ENCODE results near the gene PGGT1B.

The PGGT1B gene

DNA sequence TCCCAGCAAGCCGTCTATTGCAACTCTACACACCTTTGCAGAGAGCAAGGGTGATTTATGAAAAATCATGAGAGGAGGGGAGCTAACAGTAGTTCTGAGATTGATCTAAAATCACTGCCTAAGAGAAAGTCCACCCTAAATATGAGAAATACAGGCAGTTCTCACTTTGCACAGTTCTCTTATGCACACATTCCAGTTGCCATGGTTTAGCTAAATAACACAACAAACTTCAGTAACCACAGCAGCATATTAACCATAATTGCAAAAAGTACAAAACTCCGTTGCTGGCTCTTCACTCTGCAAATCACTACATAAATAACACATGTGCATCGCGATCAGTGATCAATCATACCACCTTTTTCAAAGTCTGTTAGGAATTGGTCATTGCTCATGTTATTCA, 31.1 kb downstream of the PGGT1B start:
- TF ChIP-seq GATA3 (IDR thresholded peaks at IDR 0.05; ENCODE audit: low read depth, low read length), result no peak

GRCh38 chr5:115229606-115230005, 33.1 kb downstream of the PGGT1B start:
- TF ChIP-seq GATA2 (IDR thresholded peaks at IDR 0.05; ENCODE audit: low read depth, low read length) (no peak), GATA3 (IDR thresholded peaks at IDR 0.05; ENCODE audit: low read depth, low read length) (no peak)

DNA sequence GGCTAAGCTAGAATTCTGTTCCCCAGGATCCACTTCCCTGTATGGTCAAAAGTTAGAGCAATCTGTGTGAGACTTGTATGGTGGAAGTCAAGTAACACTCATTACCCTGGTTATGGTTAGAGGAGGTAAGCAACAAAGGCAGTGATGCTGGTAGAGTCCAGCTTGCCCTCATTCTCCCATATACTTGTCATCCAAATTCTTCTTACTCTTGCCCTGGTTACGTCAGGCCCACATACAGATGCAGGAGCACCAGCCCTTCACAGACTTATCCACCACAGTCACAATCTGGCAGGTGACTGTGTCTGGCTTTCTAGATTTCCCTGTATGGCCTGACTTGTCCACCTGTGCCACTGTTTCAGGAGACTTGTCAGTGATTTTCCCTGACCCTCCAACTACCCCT, 35.4 kb downstream of the PGGT1B start:
- no peak for TF ChIP-seq GATA2 (IDR thresholded peaks at IDR 0.05; ENCODE audit: low read depth, low read length)
- TF ChIP-seq GATA3 (IDR thresholded peaks at IDR 0.05; ENCODE audit: low read depth, low read length), result no peak

DNA sequence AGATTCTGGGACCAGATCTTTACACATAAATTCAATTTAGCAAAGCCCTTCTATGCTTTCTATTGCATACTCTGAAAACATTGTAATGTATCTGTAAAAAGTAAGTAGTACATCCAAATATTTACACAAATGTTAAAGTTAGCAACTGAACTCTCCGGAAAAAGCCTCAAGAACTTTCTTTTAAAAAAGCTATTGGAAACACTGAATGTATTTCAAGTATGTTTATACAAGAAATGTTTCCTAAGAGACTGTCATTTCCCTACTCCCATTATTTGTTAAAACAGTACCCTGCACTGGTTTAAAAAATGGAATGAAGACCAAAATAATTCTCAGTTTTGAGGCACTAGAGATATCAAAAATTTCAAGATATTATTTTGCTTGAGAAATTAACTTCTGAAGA, 48.1 kb downstream of the PGGT1B start:
- TF ChIP-seq GATA2 (IDR thresholded peaks at IDR 0.05; ENCODE audit: low read depth, low read length) (no peak), GATA3 (IDR thresholded peaks at IDR 0.05; ENCODE audit: low read depth, low read length) (no peak)

DNA sequence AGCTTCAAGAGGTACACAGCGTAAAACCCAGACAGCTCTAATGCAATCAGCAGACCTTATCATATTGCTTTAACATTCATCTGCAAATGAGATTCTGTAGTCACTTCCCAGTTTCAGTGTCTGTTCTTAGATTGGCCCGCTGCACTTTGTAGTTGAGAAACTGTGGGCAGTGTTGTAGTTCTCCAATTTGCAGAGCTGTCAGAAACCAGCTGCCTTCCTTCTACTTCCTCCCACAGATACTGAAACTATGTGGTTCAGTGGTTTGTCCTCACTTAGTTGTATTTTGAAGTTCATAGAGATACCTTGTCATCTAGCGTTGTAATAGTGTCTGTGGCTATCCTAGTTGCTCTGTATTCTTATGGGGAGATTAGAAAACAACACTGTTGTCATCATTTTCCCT, 53.4 kb downstream of the PGGT1B start:
- TF ChIP-seq GATA2 (IDR thresholded peaks at IDR 0.05; ENCODE audit: low read depth, low read length), result no peak
- TF ChIP-seq GATA3 (IDR thresholded peaks at IDR 0.05; ENCODE audit: low read depth, low read length), result no peak

- TF ChIP-seq GATA3 (IDR thresholded peaks at IDR 0.05; ENCODE audit: low read depth, low read length), result no peak
- TF ChIP-seq GATA2 (IDR thresholded peaks at IDR 0.05; ENCODE audit: low read depth, low read length), result no peak
Measured at GRCh38 chr5:115202952-115203351, 59.7 kb downstream of the PGGT1B start.

DNA sequence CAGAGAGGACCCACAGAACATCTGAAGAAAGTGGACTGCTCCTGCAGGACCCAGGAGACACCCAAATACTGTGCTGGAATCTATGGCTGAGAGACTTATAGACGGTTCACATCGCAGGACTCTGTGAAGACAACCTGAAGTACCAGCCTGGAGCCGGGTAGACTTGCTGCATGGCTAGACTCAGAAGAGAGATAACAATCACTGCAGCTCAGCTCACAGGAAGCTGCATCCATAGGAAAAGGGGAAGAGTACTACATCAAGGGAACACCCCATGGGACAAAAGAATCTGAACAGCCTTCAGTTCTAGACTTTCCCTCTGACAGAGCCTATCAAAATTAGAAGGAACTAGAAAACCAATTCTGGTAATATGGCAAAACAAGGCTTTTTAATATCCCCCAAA, 66.5 kb downstream of the PGGT1B start:
- TF ChIP-seq GATA2 (IDR thresholded peaks at IDR 0.05; ENCODE audit: low read depth, low read length) (peak; percentile 83), GATA3 (IDR thresholded peaks at IDR 0.05; ENCODE audit: low read depth, low read length) (peak; percentile 59)

- peak; percentile 91 for TF ChIP-seq GATA3 (IDR thresholded peaks at IDR 0.05; ENCODE audit: low read depth, low read length)
- TF ChIP-seq GATA2 (IDR thresholded peaks at IDR 0.05; ENCODE audit: low read depth, low read length), result peak; percentile 96
Measured at GRCh38 chr5:115194676-115195075, 68.0 kb downstream of the PGGT1B start.

- TF ChIP-seq GATA2 (IDR thresholded peaks at IDR 0.05; ENCODE audit: low read depth, low read length) (no peak), GATA3 (IDR thresholded peaks at IDR 0.05; ENCODE audit: low read depth, low read length) (no peak)
Measured at GRCh38 chr5:115193295-115193694, 69.4 kb downstream of the PGGT1B start.

DNA sequence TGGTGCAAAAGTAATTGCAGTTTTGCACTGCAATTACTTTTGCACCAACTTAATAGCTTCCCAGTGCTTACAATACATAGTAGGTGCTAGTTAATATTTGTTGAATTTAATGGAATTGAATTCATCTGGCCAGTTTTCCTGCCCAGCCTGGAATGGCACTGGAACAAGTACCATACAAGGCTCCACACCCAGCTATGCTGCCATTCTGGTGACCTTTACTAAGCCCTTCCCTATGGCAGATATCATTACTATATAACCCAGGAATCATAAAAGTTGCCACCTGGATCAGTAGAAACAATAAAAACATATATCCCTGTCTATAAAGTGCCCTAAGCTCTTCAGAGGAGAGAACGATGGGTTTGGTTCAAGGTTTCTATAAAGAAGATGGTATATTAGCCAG, 70.6 kb downstream of the PGGT1B start:
- no peak for TF ChIP-seq GATA3 (IDR thresholded peaks at IDR 0.05; ENCODE audit: low read depth, low read length)
- no peak for TF ChIP-seq GATA2 (IDR thresholded peaks at IDR 0.05; ENCODE audit: low read depth, low read length)

- no peak for TF ChIP-seq GATA2 (IDR thresholded peaks at IDR 0.05; ENCODE audit: low read depth, low read length)
- TF ChIP-seq GATA3 (IDR thresholded peaks at IDR 0.05; ENCODE audit: low read depth, low read length), result no peak
Measured at GRCh38 chr5:115191474-115192031, 71.1 kb downstream of the PGGT1B start.

DNA sequence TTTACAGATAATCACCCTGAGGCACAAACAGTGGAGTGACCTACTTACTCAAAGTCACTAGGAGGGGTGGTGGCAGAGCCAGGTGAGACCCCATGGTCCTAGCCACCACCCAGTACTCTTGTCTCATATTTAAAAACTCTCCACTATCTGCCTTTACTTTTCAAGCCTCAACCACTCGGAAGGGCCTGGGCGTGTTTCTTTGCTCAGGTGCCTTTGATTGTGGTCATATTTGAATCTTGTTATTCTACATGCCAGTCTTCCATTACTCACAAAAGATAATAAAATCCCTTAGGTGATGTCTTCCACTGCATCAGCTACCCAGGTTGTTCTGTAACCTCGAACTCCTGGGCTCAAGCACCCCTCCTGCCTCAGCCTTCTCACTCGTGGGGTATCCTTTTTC, 72.3 kb downstream of the PGGT1B start:
- TF ChIP-seq GATA3 (IDR thresholded peaks at IDR 0.05; ENCODE audit: low read depth, low read length), result no peak
- no peak for TF ChIP-seq GATA2 (IDR thresholded peaks at IDR 0.05; ENCODE audit: low read depth, low read length)

DNA sequence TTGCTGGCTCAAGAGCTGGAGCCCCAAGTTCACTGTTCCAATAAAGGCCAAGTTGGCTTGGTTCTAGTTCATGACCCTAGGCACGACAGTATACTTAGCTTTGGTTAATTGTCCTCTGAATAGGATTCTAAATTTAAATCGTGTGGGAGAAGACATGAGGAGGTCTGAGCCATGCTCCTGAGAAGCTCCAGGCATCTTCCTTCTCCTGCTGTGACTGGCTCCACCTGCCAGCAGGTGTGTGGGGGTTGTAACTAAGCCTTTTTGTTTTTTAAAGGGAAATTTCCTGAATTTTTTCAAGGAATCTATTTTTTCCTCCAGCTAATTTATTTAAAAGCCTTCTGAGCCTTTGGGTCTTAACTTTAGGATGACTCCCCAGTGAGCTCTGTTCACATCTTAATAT, 72.8 kb downstream of the PGGT1B start:
- TF ChIP-seq GATA3 (IDR thresholded peaks at IDR 0.05; ENCODE audit: low read depth, low read length) (no peak), GATA2 (IDR thresholded peaks at IDR 0.05; ENCODE audit: low read depth, low read length) (no peak)

- no peak for TF ChIP-seq GATA2 (IDR thresholded peaks at IDR 0.05; ENCODE audit: low read depth, low read length)
- TF ChIP-seq GATA3 (IDR thresholded peaks at IDR 0.05; ENCODE audit: low read depth, low read length), result no peak
Measured at GRCh38 chr5:115186794-115187193, 75.9 kb downstream of the PGGT1B start.

- no peak for TF ChIP-seq GATA3 (IDR thresholded peaks at IDR 0.05; ENCODE audit: low read depth, low read length)
- TF ChIP-seq GATA2 (IDR thresholded peaks at IDR 0.05; ENCODE audit: low read depth, low read length), result no peak
Measured at GRCh38 chr5:115184770-115185169, 77.9 kb downstream of the PGGT1B start.

DNA sequence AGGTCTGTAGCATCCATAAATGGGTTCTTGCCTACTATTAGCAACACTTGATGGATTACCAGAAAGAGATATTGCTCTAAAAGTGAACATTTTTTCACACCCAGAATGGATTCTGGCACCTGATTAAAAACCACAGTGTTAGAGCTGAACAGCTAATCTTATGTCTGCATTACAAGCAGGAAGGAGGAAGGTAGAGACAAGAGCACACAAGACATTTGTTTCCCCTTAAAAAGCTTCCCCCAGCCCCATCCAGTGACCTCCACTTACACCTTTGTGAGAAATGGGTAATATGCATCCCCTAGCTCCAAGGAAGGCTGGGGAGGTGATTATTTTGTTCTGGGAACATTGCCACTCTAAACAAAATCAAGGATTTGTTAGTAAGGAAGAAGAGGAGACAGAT, 80.9 kb downstream of the PGGT1B start:
- TF ChIP-seq GATA3 (IDR thresholded peaks at IDR 0.05; ENCODE audit: low read depth, low read length) (no peak), GATA2 (IDR thresholded peaks at IDR 0.05; ENCODE audit: low read depth, low read length) (no peak)

All from SH-SY5Y (cell line).